GM18873 (cell line): ENCODE results near the gene MRPS14.

Source experiments
- ATAC-seq: cut with Tn5 transposase; IDR thresholded peaks from one replicate; pipeline ENCODE4 v1.9.1; 2021; ENCODE audit warnings: mild to moderate bottlenecking, moderate library complexity, moderate number of reproducible peaks; ENCODE audit not compliant: unreplicated experiment, low FRiP score

The MRPS14 gene

DNA sequence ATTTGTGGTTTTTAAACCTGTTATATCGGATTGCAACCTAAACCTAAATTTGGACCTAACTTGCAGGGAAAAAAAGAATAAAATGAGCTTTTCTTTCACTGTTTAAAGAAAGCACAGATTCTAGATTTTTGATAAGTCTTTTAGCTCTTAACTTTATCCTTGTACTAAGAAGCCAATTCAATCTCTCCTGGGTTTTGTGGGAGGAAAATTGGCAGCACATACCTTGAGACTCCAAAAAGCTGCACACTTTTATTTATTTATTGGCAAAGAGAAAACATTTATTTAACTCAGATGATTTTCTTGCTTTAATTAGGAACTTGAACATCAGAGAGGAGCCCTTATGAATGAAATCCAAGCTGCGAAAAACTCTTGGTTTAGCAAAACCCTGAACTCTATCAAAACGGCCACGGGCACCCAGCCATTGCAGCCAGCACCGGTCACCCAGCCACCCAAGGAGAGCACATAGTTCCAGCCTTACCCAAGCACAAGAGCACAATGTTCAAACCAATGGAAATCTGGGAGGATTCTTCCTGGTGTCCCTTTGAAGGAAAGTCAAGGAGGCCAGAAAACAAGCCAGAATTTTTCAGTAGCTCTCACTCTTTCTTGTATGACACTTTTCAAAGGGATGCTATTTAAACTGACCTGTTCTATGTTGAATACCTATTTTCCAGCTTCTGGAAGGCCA is 33.5 kb downstream of the MRPS14 start:
- no peak for ATAC-seq

- ATAC-seq, result no peak
These were observed 34.2 kb downstream of the MRPS14 start for GRCh38 chr1:174988986-174989385.

- ATAC-seq, result no peak
These were observed 34.7 kb downstream of the MRPS14 start for GRCh38 chr1:174988539-174988938.

GRCh38 chr1:174984952-174985351 is 38.3 kb downstream of the MRPS14 start:
- no peak for ATAC-seq

DNA sequence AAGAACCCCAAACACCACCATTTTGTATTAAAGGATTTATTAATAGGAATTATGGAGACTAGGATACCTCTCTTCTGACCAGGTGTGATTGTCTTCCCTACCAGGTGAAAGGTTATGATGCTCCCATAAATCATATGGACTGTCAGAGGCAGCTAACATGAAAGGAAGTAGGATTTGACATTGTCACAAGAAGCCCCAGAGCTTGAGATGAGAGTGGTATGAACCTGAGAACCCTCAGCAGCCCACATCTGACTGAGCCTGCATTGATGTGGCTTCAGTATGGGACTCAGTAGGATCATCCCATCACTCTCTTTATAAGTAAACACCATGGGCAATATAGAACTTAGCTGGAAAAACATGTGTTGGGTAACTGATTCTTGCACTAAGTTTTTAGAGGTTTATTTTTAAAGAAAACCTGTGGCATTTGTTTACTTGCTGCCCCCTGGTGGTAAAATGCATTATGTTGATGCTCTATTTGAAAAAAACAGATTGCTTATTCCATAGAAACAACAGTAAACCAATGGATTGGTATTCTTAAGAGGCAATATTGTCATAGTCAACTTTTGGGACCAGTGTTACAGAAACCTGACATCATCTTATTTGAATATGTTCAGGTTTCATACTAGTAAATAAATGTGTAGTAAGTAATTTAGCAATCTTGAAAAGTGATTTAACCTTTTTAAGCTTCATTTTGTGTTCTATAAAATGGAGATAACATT is 40.1 kb downstream of the MRPS14 start:
- ATAC-seq, result no peak

DNA sequence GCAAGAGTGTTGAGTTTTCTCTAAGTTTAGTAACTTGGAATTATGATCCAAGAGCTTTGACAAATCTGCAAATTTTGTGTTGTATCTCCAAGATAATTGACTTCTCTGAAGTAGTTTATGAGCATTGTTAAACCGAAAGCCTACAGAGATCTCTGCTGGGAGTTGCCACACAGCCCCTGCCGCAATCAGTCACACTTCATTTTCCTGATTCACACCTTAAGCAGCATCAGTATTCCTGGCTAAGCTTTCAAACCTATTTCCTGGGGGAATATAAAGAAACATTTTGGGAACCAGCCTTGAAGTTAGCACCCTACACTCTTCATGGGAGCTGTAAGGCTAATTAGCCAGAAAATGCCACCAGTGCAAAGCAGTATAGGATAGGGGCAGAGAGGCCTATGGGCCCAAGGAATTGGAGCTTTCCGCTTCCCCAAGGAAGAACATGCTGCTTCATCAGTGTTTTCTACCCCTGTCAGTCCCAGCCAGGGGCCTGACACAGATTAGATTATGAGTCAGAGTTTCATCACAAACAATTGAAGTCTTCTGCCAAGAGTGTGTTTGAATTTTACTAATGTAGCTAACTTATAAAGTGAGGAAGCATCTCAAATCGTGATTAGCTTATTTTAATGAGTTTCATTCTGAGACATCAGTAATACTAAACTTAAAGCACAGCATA is 46.7 kb downstream of the MRPS14 start:
- ATAC-seq, result no peak

- ATAC-seq, result no peak
These were observed 47.5 kb downstream of the MRPS14 start for GRCh38 chr1:174975764-174976163.

DNA sequence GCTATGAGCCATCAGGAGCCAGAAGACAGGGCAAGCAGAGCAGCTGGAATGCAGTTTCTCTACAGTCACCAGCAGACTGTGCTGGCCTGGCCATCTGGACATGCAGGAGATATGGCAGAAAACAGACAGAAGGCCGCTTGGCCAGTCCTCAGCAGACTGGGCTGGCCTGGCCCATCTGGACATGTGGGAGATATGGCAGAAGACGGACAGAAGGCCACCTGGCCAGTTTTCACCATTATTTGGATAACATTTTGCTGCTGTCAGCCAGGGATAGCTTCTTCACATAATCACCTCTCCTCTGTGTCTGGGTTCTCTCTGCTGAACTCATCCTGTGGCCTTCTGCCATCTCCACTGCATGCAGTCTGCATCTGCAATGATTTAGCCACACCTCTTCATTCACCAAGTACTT is 48.5 kb downstream of the MRPS14 start:
- ATAC-seq, result no peak

DNA sequence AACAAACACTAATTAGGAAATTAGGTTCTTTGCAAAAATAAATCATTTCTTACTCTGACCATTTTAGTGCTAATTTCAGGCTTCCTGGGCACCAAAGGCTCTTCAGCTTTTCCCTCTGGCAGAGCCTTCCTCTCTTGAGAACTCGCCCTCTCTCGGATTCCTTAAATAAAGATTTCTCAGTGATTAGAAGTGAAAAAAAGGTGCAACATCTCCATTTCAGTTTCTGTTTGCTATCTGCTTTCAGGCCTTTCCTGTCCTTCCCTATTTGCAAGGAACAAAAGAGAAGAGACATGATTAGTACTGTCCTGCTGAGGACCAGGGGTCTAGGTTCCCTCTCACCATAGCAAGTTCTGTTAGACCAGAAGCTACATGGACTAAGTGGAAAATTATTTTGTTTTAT is 51.3 kb downstream of the MRPS14 start:
- no peak for ATAC-seq

- no peak for ATAC-seq
These were observed 51.8 kb downstream of the MRPS14 start for GRCh38 chr1:174971466-174971865.

DNA sequence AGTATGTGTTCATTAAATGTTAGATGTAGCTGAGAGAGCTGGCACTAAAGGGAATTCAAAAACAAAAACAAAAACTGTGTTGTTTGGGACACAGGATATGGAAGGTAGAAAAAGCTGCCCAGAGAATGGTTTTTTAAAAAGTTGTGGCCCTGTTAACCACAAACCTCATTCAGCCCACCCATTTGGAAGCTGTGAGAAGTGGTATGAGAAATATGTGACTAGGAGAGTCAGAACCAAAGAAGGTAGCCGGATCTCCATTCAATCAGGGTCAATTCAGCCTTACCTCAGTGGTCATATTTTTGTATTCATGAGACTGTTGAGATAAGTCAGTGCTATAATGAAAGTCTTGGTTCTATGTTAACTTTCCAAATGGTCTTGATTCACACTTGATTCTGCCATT is 53.2 kb downstream of the MRPS14 start:
- ATAC-seq, result no peak

GRCh38 chr1:174968750-174969244 is 54.4 kb downstream of the MRPS14 start:
- ATAC-seq, result peak; percentile 73

- no peak for ATAC-seq
These were observed 55.1 kb downstream of the MRPS14 start for GRCh38 chr1:174967845-174968705.

GRCh38 chr1:174966008-174966572 is 57.1 kb downstream of the MRPS14 start:
- no peak for ATAC-seq

- ATAC-seq, result no peak
These were observed 57.7 kb downstream of the MRPS14 start for GRCh38 chr1:174965362-174966007.

GRCh38 chr1:174964972-174965361 is 58.3 kb downstream of the MRPS14 start:
- no peak for ATAC-seq

DNA sequence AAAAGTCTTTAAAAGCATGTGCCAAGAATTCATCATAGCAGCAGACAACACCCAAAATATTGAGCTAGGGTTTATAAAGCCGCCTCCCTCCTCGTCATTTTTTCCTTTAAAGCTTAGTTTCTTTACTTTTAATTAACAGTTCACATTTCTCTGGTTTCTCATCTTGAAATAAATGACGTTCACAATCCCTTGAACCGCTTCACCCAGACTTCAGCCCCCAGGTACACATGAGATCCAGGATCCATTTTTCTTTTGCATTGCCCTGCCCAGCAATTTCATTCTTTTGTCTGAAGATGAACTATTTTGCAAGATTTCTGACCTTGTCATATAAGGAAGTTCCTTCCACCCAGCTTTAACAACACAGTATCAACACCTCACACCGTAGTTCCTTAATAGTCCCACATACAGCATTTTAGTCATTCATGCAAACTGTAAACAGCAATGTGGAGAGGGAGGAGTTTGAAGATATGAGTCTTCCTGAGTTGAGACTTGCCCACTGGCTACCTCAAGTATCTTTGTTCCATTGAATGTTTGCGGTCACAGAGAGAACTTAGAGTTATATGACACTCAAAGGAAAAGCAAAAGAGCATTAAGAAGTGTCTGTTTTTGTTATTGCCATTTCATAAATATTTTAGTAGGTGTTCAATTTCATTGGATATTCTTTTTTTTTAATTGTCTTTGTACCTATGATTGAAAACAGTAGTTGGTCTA is 58.8 kb downstream of the MRPS14 start:
- ATAC-seq, result no peak

- ATAC-seq, result no peak
These were observed 59.6 kb downstream of the MRPS14 start for GRCh38 chr1:174963529-174964125.
